H1 (cell line): ENCODE data around the gene SRXN1. TPM values are rescaled to one million over a fixed set of nuclear protein-coding genes. Genes with fewer than 3 reads are reported as not detected.

Experiments
- CTCF ChIA-PET: fragments of 300-600 bp; sonication (Branson Sonifier 250); formaldehyde crosslinking; loops from one replicate; lab custom pipeline; 2021; ENCODE audit not compliant: partially characterized antibody; lab: Charles Lee
- POLR2A ChIA-PET: fragments of 300-600 bp; sonication (Branson Sonifier 250); formaldehyde crosslinking; loops from one replicate; lab custom pipeline; 2021; ENCODE audit warnings: inconsistent platforms; ENCODE audit not compliant: partially characterized antibody; lab: Charles Lee
- DNase-seq, 2 experiments: peaks; one replicate each; pipeline versions ENCODE4 v3.0.0 to v3.0.0-alpha.2; 2010 to 2022; ENCODE audit warnings: low spot score in 2 of 2, low read depth in 1 of 2, mixed read lengths in 1 of 2
- FAIRE-seq: peaks from 2 replicates; lab custom pipeline; 2011; peaks lifted over from hg19 to GRCh38; lab: Jason Lieb, UNC
- H2AFZ ChIP-seq: 2 replicates; pipeline ENCODE4 v1.8.1; 2012; ENCODE audit warnings: low read length, inconsistent platforms
- H2AK5ac ChIP-seq: 2 replicates; pipeline ENCODE4 v1.6.1; 2013; ENCODE audit warnings: low read depth, low read length
- H2BK120ac ChIP-seq: replicated peaks from 2 replicates; pipeline ENCODE3; 2013; ENCODE audit warnings: low read depth, low read length, inconsistent platforms
- H2BK12ac ChIP-seq: 2 replicates; pipeline ENCODE4 v1.6.1; 2013; ENCODE audit warnings: low read depth, low read length
- H2BK15ac ChIP-seq: 2 replicates; pipeline ENCODE4 v1.6.1; 2013; ENCODE audit warnings: low read length
- H2BK20ac ChIP-seq: 2 replicates; pipeline ENCODE4 v1.6.1; 2013; ENCODE audit warnings: low read length
- H2BK5ac ChIP-seq: 2 replicates; pipeline ENCODE4 v1.6.1; 2013; ENCODE audit warnings: low read depth, low read length
- H3K14ac ChIP-seq: 2 replicates; pipeline ENCODE4 v1.6.1; 2013; ENCODE audit warnings: inconsistent platforms; ENCODE audit not compliant: insufficient read length
- H3K18ac ChIP-seq: 2 replicates; pipeline ENCODE4 v1.6.1; 2013; ENCODE audit warnings: low read length; ENCODE audit errors: extremely low read depth
- H3K23ac ChIP-seq: 2 replicates; pipeline ENCODE4 v1.6.1; 2013; ENCODE audit warnings: inconsistent platforms; ENCODE audit not compliant: insufficient read length
- H3K23me2 ChIP-seq: 2 replicates; pipeline ENCODE4 v1.6.1; 2013; ENCODE audit warnings: low read depth, low read length
- H3K27ac ChIP-seq: 2 replicates; pipeline ENCODE4 v1.6.1; 2011; ENCODE audit warnings: low read depth, low read length, inconsistent platforms
- H3K27me3 ChIP-seq, 4 experiments: replicated peaks in 1 of 4; 1 replicate in 1 of 4; 2 replicates in 3 of 4; pipeline versions ENCODE4 v1.6.1 to v1.8.1; 2011 to 2013; ENCODE audit warnings: low read length in 3 of 4, mild to moderate bottlenecking in 3 of 4, inconsistent platforms in 2 of 4, mixed read lengths in 2 of 4, moderate library complexity in 1 of 4; ENCODE audit not compliant: control insufficient read depth in 3 of 4, insufficient read depth in 3 of 4; ENCODE audit errors: extremely low read depth in 1 of 4
- H3K36me3 ChIP-seq, 4 experiments: 2 replicates each; pipeline versions ENCODE4 v1.6.1 to v1.8.1; 2011 to 2013; ENCODE audit warnings: mild to moderate bottlenecking in 4 of 4, low read length in 3 of 4, moderate library complexity in 2 of 4, control low read depth in 1 of 4, inconsistent platforms in 1 of 4; ENCODE audit not compliant: insufficient read depth in 4 of 4, control insufficient read depth in 2 of 4
- H3K4ac ChIP-seq: replicated peaks from 2 replicates; pipeline ENCODE3; 2013; ENCODE audit warnings: low read length, low read depth, mixed read lengths, inconsistent platforms; ENCODE audit not compliant: insufficient read length
- H3K4me1 ChIP-seq, 4 experiments: replicated peaks in 1 of 4; 1 replicate in 1 of 4; 2 replicates in 3 of 4; pipeline versions ENCODE4 v1.6.1 to v1.8.1; 2011 to 2013; ENCODE audit warnings: low read length in 3 of 4, inconsistent platforms in 2 of 4, mixed read lengths in 1 of 4; ENCODE audit not compliant: insufficient read depth in 4 of 4, control insufficient read depth in 3 of 4
- H3K4me2 ChIP-seq, 2 experiments: 2 replicates each; pipeline versions ENCODE4 v1.6.1 to v1.8.1; 2011 to 2013; ENCODE audit warnings: low read depth in 2 of 2, low read length in 2 of 2, control low read depth in 1 of 2, inconsistent platforms in 1 of 2, mild to moderate bottlenecking in 1 of 2; ENCODE audit not compliant: insufficient read depth in 1 of 2
- H3K4me3 ChIP-seq, 4 experiments: fragments of 200-600, 300-600 bp in 1 of 4; sonication (generic), shearing (Covaris generic), sonication (Bioruptor Twin) in 1 of 4; 2 replicates each; pipeline versions ENCODE4 v1.5.1 to v1.8.1; 2011 to 2016; ENCODE audit warnings: low read length in 4 of 4, low read depth in 3 of 4, control low read depth in 2 of 4, inconsistent platforms in 2 of 4, mild to moderate bottlenecking in 2 of 4, mixed read lengths in 1 of 4, moderate library complexity in 1 of 4; ENCODE audit not compliant: insufficient read depth in 2 of 4; ENCODE audit errors: extremely low read depth in 1 of 4
- H3K56ac ChIP-seq: replicated peaks from 2 replicates; pipeline ENCODE3; 2013; ENCODE audit warnings: low read depth, mild to moderate bottlenecking, mixed read lengths, low read length, inconsistent platforms; ENCODE audit not compliant: insufficient read length
- H3K79me1 ChIP-seq: 2 replicates; pipeline ENCODE4 v1.6.1; 2013; ENCODE audit warnings: low read depth, low read length, control low read depth
- H3K79me2 ChIP-seq, 2 experiments: 2 replicates each; pipeline versions ENCODE4 v1.6.1 to v1.8.1; 2012 to 2013; ENCODE audit warnings: low read length in 2 of 2, mild to moderate bottlenecking in 2 of 2, inconsistent platforms in 1 of 2; ENCODE audit not compliant: insufficient read depth in 2 of 2, control insufficient read depth in 1 of 2
- H3K9ac ChIP-seq, 4 experiments: replicated peaks in 1 of 4; 1 replicate in 1 of 4; 2 replicates in 3 of 4; pipeline versions ENCODE4 v1.6.1 to v1.8.1; 2011 to 2013; ENCODE audit warnings: low read depth in 3 of 4, low read length in 3 of 4, control low read depth in 2 of 4, mild to moderate bottlenecking in 2 of 4, moderate library complexity in 2 of 4, inconsistent platforms in 1 of 4; ENCODE audit errors: extremely low read depth in 1 of 4
- H3K9me3 ChIP-seq, 2 experiments: 2 replicates each; pipeline versions ENCODE4 v1.6.1 to v1.8.1; 2012 to 2013; ENCODE audit warnings: mild to moderate bottlenecking in 2 of 2, moderate library complexity in 2 of 2, control low read depth in 1 of 2, inconsistent platforms in 1 of 2, low read depth in 1 of 2, low read length in 1 of 2, mixed read lengths in 1 of 2; ENCODE audit not compliant: insufficient read depth in 2 of 2
- H4K20me1 ChIP-seq, 2 experiments: replicated peaks in 1 of 2; 2 replicates each; pipeline versions ENCODE3 to v1.8.1; 2011 to 2013; ENCODE audit warnings: inconsistent platforms in 2 of 2, low read length in 2 of 2, mild to moderate bottlenecking in 1 of 2; ENCODE audit not compliant: insufficient read depth in 2 of 2, control insufficient read depth in 1 of 2
- H4K5ac ChIP-seq: 2 replicates; pipeline ENCODE4 v1.6.1; 2013; ENCODE audit warnings: low read length, low read depth, mixed read lengths, inconsistent platforms; ENCODE audit not compliant: insufficient read length
- H4K8ac ChIP-seq: 2 replicates; pipeline ENCODE4 v1.8.0; 2013; ENCODE audit warnings: mild to moderate bottlenecking, moderate library complexity, low read length, inconsistent platforms; ENCODE audit not compliant: insufficient read depth; ENCODE audit errors: extremely low read depth
- H4K91ac ChIP-seq: replicated peaks from 2 replicates; pipeline ENCODE3; 2013; ENCODE audit warnings: low read length, mixed read lengths, inconsistent platforms; ENCODE audit not compliant: insufficient read length
- BRCA1 ChIP-seq: IDR thresholded peaks from 2 replicates; pipeline ENCODE4 v1.6.1; 2012; ENCODE audit warnings: low read depth, low read length, improper control_type of control experiment
- CTCF ChIP-seq, 3 experiments: IDR thresholded peaks; 1 replicate in 2 of 3; 2 replicates in 1 of 3; pipeline versions ENCODE4 v1.5.1 to v1.6.1; 2011; ENCODE audit warnings: low read length in 3 of 3, mild to moderate bottlenecking in 3 of 3, inconsistent platforms in 2 of 3, low read depth in 1 of 3, moderate library complexity in 1 of 3; ENCODE audit not compliant: insufficient read depth in 1 of 3; ENCODE audit errors: control extremely low read depth in 1 of 3
- KDM5A ChIP-seq: fragments of 200-600 bp; IDR thresholded peaks from 2 replicates; pipeline ENCODE4 v1.7.1; 2012; ENCODE audit warnings: mild to moderate bottlenecking, low read length, inconsistent platforms, mixed read lengths
- RAD21 ChIP-seq, 2 experiments: IDR thresholded peaks in 1 of 2; conservative IDR thresholded peaks in 1 of 2; 2 replicates each; pipeline ENCODE4 v1.6.1; 2011; ENCODE audit warnings: low read depth in 2 of 2, low read length in 2 of 2, improper control_type of control experiment in 1 of 2, inconsistent platforms in 1 of 2, mild to moderate bottlenecking in 1 of 2, moderate library complexity in 1 of 2
- TBP ChIP-seq: IDR thresholded peaks from 2 replicates; pipeline ENCODE4 v1.6.1; 2011; ENCODE audit warnings: low read depth, low read length, improper control_type of control experiment
- WGBS, 2 experiments: shearing (Covaris generic) in 1 of 2; methylation state at CpG; one replicate each; pipeline versions ENCODE4 v1.1.6 to v1.1.7; 2013 to 2015; ENCODE audit warnings: low lambda C conversion rate in 2 of 2, mixed read lengths in 2 of 2, inconsistent platforms in 1 of 2, low coverage in 1 of 2, missing lambda C conversion rate in 1 of 2; ENCODE audit not compliant: insufficient replicate concordance in 2 of 2, insufficient coverage in 1 of 2, insufficient read length in 1 of 2; ENCODE audit errors: extremely low coverage in 1 of 2, missing lambda C conversion rate in 1 of 2; 5-methylcytosine and 5-hydroxymethylcytosine counted together
- polyA plus RNA-seq, 7 experiments: library from polyadenylated mRNA; depleted of rRNA in 3 of 7; stranded (reverse) in 5 of 7; unstranded in 2 of 7; fragments of >200 nt in 5 of 7; fragments of 200-250 nt in 2 of 7; gene quantifications; 1 replicate in 5 of 7; 2 replicates in 1 of 7; 4 replicates in 1 of 7; pipeline versions ENCODE4 v1.2.1 to v1.2.3, GENCODE V29; 2011 to 2013; ENCODE audit warnings: missing spikeins in 2 of 7, mixed read lengths in 2 of 7
- total RNA-seq: library from RNA; stranded (reverse); fragmentation: NEBNext Ultra II Directional; extraction: Animal tissue kit (Norgen Biotek cat#: 25700); gene quantifications from 2 replicates; pipeline ENCODE4 v1.2.1, GENCODE V29; 2021

Gene SRXN1
- total and polyA plus RNA-seq, 2 of the 8 experiments (the other 6 are each of a cell fraction or from before 2014, with no cell fraction given) = 12.2 to 15.8 TPM

GRCh38 chr20:688809-689212 is 35.8 kb upstream of the SRXN1 start:
- H2BK5ac ChIP-seq = peak overlapping the region; percentile 48; the same call in 1 of the 2 replicates
- H4K20me1 ChIP-seq = no peaks in the 10 kb centered on the region
- FAIRE-seq (no peak), DNase-seq (no peak)
- peak overlapping the region; percentile 4; the same call in 1 of the 2 replicates for H3K18ac ChIP-seq
- H2AFZ ChIP-seq = no peak overlapping the region
- H3K79me1 ChIP-seq = no peaks in the 10 kb centered on the region
- no peak overlapping the region for H3K14ac ChIP-seq
- H3K4me3 ChIP-seq = no peak overlapping the region
- H3K79me2 ChIP-seq = no peaks in the 10 kb centered on the region
- H3K4ac ChIP-seq = no peak overlapping the region
- CTCF ChIA-PET = interaction anchor here (0.8 to 3.4 kb wide), 8 partner anchors 9 to 40 kb away, joined by 3 to 16 read pairs (median 5); no protein-coding TSS in a partner anchor
- no peak overlapping the region for H2BK15ac ChIP-seq
- H3K27ac ChIP-seq = no peak overlapping the region
- H2AK5ac ChIP-seq = no peak overlapping the region
- H3K23ac ChIP-seq = no peak overlapping the region
- no peaks in the 10 kb centered on the region for H3K36me3 ChIP-seq
- H2BK12ac ChIP-seq = 0 out of 2 replicates have a peak overlapping the region, but pooled peaks have one; percentile 82
- H4K5ac ChIP-seq = no peak overlapping the region
- H2BK20ac ChIP-seq = no peak overlapping the region
- 54% methylated on average over 12 of the region's 13 CpGs; no CpG with 5 or more reads in 1 of the 2 experiments for WGBS, 2 experiments
- H2BK120ac ChIP-seq = no peak overlapping the region
- no peaks in the 10 kb centered on the region for H3K9me3 ChIP-seq
- POLR2A ChIA-PET = interaction anchor here (0.7 to 2.6 kb wide), 6 partner anchors 11 to 38 kb away, joined by 3 to 8 read pairs (median 3); no protein-coding TSS in a partner anchor
- H3K27me3 ChIP-seq = no peaks in the 10 kb centered on the region
- H3K4me2 ChIP-seq = no peak overlapping the region
- H4K91ac ChIP-seq = no peak overlapping the region
- TF ChIP-seq BRCA1 (no peak), CTCF (IDR thresholded peaks at IDR 0.05; ENCODE audit: control extremely low read depth in 1 of 3, insufficient read depth in 1 of 3, low read depth in 1 of 3, low read length in 3 of 3) (peak; percentile 14 to 46 (median 44); a peak in 3 of 4 replicates), RAD21 (IDR thresholded peaks at IDR 0.05 in 1 of 2, conservative IDR thresholded peaks at IDR 0.05 in 1 of 2; ENCODE audit: low read depth in 2 of 2, low read length in 2 of 2) (peak; percentile 17 to 45; a peak in 2 of 4 replicates), TBP (0 out of 2 replicates have a peak, but pooled peaks have one; percentile 21), KDM5A (no peak)
- H3K9ac ChIP-seq = no peak overlapping the region
- no peak overlapping the region for H3K56ac ChIP-seq
- no peaks in the 10 kb centered on the region for H3K23me2 ChIP-seq
- H3K4me1 ChIP-seq = peaks cover 0 to 12% (median 7%) of the 10 kb centered on the region in 4 experiments; a peak in 4 of 7 replicates
- H4K8ac ChIP-seq = peak overlapping the region; percentile 77
